Measurements from ENCODE around the gene TPPP.

The TPPP gene

DNA sequence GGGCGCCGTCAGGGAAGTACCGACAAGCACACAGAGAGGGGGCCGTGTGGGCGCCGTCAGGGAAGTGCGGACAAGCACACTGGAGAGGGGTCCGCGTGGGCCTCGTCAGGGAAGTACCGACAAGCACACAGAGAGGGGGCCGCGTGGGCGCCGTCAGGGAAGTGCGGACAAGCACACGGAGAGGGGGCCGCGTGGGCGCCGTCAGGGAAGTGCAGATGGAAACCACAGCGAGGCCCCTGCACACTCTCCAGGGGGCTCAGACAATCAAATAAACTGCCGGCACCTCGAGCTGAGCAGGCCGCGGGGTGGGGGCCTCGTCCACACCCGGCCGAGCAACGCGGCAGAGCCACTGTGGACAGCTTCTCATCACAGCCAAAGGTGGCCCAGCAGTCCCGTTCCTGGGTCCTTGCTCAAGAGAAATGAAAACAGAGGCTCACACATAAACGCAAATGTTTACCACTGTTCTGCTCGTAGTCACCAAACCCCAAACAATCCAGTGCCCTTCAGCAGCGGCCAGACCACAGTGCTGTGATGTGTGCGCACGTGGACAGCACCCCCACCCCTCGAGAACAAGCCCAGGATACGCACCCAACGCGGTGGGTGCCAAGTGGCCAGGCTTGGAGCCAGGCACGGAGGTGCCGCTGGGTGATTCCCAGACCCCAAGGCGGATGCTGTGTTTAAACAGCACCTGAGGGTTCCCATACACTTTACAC, 24.7 kb downstream of the TPPP start:
- DNase-seq (ENCODE audit: low read depth, low spot score): no peak
- H3K27ac ChIP-seq: no peak overlapping the region

DNA sequence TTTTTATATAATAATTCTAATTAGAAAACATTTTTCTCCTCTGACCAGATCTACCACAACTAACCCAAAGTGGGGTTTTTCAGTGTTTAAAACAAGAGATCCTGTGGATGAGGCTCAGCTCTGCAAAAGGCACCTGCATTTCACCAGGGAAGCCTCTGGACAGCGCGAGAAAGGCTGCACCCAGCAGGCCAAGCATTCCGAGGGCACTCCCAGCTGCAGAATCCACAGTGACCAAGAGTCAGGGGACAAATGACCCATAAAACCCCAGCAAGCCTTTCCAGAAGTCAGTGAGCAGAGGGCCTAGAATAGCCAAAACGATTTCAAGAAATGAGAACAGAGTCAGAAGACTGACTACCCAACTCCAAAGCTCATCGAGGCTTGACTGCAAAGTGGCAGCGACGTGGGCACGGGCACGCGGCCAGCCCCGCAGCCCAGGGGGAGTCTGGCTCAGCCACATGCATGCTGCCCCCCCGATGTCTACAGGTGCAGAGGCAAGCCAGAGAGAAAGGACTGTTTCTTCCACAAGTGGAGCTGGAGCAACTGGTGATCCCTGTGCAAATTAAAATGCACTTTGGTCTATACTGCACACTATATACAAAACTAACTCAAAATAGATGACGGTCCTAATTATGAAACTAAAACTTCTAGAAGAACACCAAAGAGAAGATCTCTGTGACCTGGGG, 26.2 kb downstream of the TPPP start:
- H3K27ac ChIP-seq: no peak overlapping the region

DNA sequence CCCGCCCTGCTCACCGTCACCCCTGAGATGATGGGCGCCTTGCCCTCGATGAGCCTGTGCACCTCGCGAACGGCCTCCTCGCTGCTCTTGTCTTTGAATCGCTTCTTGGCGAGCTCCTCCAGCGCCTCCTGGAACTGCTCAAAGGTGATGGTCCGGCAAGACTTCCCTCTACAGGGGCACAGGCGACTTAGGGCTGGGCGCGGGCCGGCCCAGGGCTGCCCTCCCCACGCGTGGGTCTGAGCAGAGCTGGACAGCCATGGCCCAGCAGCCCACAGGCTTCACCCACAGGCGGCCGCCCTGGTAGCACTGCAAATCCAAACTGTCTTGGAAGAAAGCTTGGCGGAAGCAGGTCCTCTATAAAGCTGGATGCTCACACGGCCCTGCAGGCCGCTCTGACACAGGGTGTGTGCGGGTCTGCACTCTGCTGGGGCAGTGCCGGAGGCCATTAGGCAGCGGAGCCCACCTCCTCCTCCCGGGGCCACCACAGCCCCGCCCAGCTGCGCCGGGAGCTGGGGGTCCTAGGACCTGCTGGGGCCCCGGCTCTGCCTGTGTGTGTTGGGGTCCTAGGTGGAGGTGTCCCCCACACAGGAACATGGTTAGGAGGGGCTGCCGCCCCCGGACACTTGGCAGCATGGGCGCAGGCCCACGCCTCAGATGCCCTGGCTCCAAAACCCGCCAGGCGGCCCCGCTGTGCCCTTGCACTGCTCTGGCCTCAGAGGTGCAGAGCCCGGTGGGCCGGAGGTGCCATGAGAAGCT, 27.0 kb downstream of the TPPP start:
- DNase-seq (ENCODE audit: low read depth, low spot score): no peak
- no peak overlapping the region for H3K27ac ChIP-seq

More for the DNA sequence above, 26.2 kb downstream of the TPPP start:
- DNase-seq (ENCODE audit: low read depth, low spot score): no peak

DNA sequence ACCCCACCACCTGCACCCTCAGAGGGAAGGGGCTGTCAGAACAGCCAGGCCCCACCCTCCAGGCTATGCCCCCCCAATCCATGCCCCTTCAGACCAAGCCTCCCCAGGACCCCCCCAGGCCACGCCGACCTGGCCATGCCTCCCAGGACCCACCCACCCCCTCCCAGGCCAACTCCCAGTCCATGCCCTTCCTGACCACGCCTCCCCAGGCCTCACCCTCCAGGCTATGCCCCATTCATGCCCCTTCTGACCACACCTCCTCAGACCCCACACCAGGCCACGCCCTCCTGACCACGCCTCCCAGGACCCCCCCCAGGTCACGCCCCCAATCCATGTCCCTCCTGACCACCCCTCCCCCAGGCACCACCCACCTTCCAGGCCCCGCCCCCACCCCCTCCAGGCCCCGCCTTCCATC, 27.6 kb downstream of the TPPP start:
- no peak for DNase-seq (ENCODE audit: low read depth, low spot score)
- no peak overlapping the region for H3K27ac ChIP-seq

DNA sequence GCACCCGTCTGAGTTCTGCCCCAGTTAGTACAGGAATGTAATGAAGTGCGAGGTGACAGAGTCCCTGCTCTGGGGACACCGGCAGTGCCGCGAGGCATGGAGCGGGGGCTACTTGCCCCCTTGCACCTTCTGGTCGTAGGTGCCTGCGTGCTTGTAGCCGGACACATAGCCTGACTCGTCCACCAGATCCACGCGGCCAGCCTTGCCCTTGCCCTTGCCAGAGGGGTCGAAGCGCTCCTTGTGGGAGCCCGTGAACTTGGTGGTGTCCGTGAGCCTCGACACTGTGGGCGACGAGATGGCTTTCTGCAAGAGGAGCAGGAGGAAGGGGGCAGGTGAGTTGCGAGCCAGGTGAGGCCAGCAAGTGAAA, 28.2 kb downstream of the TPPP start:
- no peak overlapping the region for H3K27ac ChIP-seq
- DNase-seq (ENCODE audit: low read depth, low spot score): no peak

DNA sequence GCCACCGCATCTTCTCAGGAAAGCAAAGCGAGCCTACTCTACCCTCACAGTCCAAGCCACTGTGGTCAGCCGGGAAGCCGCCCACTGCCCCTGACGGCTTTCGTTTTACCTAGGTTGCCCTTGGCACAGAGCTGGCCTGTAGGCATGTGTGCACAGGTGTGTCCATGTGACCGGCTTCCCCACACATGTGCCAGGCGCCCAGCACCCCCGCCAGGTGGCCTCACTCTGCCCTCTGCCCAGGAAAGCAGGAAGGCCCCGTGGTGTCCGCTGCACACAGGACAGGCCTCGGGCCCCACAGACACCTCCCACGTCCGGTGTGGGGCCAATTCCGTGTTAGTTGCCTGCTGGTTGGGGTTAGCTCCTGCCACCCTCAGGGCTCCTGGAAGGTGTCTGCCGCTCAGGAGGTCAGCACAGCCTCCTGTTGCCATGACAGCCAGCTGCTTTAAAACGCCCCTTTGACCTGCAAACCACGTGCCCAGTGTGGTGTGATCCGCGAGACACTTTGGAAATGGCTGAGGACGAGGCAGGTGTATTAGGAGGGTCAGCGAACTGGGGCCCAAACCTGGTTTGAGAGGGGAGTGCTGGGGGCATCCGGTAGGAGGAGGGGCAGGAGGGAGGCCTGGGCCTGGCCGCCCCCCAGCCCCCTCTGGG, 28.7 kb downstream of the TPPP start:
- H3K27ac ChIP-seq: no peak overlapping the region
- no peak for DNase-seq (ENCODE audit: low read depth, low spot score)

DNA sequence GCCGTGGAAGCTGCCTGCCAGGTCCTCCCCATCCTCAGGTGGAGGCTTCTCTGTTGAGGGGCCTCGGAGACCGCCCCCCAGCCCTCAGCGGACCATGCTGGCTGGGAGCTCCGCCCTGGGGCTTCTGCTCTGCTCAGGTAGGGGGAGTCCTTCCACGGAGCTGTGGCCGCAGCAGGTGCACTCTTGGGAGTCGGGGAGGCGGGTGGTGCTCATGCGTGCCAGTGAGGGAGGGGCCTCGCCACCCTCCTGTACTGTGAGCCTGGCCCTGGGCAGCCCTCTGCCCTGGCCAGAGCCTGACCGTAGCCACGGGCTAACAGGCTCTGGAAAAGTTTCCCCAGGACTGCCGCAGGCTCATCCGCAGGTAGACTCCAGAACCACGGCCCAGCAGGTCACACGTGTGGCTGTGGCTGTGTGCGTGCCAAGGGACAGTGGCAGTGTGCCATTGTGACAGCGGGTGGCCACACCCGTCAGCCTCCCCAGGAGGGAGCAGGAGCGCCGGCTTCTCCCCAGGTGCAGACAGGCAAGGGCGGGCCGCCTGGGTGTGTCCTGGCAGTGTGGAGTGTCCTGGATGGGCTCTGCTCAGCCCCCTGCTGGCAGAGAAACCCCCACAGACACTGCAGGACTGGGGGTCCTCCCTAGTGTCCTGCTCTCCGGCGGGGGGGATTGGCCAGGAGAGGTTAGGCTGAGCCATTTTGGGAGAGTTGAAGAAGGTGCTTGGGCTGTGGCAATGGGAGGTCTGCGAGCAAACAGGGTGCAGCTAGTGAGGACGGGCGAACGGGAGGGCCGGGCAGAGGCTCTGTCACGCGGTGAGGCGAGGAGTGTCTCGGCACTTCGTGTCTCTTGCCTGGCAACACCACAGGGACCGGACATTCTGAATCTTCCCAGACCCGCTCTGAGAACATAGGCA, 29.5 kb downstream of the TPPP start:
- no peak for DNase-seq (ENCODE audit: low read depth, low spot score)
- H3K27ac ChIP-seq: no peak overlapping the region

GRCh38 chr5:662751-663435, 30.3 kb downstream of the TPPP start:
- no peak for DNase-seq (ENCODE audit: low read depth, low spot score)
- H3K27ac ChIP-seq: no peak overlapping the region

- no peak overlapping the region for H3K27ac ChIP-seq
- no peak for DNase-seq (ENCODE audit: low read depth, low spot score)
Measured at GRCh38 chr5:661891-662750, 31.0 kb downstream of the TPPP start.

- no peak overlapping the region for H3K27ac ChIP-seq
- DNase-seq (ENCODE audit: low read depth, low spot score): no peak
Measured at GRCh38 chr5:660491-661030, 32.6 kb downstream of the TPPP start.

DNA sequence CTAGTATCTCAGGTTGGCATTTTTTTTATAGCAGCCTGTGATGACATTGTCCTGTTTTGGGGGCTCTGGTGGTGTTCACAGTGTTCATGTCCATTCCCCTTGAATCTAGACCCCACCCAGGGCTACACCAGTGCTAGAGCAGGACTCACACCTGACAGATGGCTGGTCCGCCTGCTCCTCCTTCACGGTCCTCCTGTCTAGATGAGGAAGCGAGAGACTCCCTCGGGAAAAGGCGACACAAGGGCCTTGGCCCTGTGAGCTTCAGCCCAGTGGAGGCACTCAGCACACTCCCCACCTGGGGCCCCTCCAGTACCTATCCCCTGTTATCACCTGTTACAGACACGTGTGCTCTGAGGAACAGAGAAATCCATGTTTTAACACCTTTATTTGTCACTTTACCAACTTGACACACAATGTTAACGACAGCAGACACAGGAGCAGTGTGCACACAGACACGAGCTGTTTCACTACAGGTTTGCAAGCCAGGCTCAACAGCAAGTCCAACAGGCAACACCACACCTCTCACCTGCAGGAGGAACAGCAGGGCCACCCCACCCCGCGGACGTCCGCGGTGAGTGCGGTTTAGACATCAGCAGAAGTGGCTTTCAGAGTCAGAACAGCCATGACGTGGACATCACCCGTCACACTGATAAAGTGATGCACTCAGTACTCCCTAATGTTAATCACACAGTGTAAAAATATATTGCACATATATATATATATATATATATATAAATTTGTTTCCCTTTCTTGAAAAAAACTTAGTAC, 33.5 kb downstream of the TPPP start:
- H3K27ac ChIP-seq: no peak overlapping the region
- DNase-seq (ENCODE audit: low read depth, low spot score): no peak

- DNase-seq (ENCODE audit: low read depth, low spot score): no peak
- H3K27ac ChIP-seq: no peak overlapping the region
Measured at GRCh38 chr5:658103-658502, 35.0 kb downstream of the TPPP start.

- no peak for DNase-seq (ENCODE audit: low read depth, low spot score)
- no peak overlapping the region for H3K27ac ChIP-seq
Measured at GRCh38 chr5:657570-657969, 35.6 kb downstream of the TPPP start.

GRCh38 chr5:655406-655805, 37.7 kb downstream of the TPPP start:
- H3K27ac ChIP-seq: no peak overlapping the region
- no peak for DNase-seq (ENCODE audit: low read depth, low spot score)

- DNase-seq (ENCODE audit: low read depth, low spot score): no peak
Measured at GRCh38 chr5:654071-654778, 38.9 kb downstream of the TPPP start.

DNA sequence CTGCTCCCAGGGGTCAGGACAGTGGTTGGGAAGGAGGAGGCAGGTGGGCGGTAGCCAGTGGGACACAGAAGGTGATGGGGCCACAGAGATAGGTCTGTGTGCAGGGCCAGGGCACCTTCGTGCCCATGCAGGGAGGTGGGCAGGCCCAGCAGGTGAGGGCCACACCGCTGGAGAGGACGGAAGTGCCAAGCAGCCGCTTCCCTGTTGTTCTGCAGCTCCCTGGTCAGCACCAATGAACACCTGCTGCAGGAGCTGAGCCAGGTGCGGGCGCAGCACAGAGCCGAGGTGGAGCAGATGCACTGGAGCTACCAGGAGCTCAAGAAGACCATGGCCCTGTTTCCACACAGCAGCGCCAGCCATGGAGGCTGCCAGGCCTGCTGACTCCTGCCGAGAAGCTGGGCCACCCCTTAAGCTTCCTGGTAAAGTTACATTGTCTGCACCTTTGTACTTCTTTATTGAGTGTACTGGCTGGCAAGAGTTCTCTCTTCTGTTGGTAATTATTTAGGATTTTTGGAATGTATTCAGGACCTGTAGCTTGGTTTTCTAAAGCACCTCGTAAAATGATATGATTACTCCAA, 40.3 kb downstream of the TPPP start:
- DNase-seq (ENCODE audit: low read depth, low spot score): no peak
- H3K27ac ChIP-seq: no peak overlapping the region

More at GRCh38 chr5:654071-654778, 38.9 kb downstream of the TPPP start:
- no peak overlapping the region for H3K27ac ChIP-seq
